ENCODE data around the gene IL18RAP.

IL18RAP gene

GRCh38 chr2:102410952-102411351 is 12.0 kb upstream of the IL18RAP start:
- Histone ChIP-seq H3K9me3 (ENCODE audit: control insufficient read depth, insufficient read depth, low read length) (peaks cover 6% of the 10 kb centered on the region; the same call in 1 of the 2 replicates), H3F3A (ENCODE audit: control insufficient read depth, insufficient read depth) (no peaks in the 10 kb centered on the region), H3K27ac (ENCODE audit: low read depth, low read length) (no peak overlapping the region), H3K36me3 (ENCODE audit: control insufficient read depth, low read length) (no peaks in the 10 kb centered on the region), H3K27me3 (ENCODE audit: control insufficient read depth, low read length) (no peaks in the 10 kb centered on the region), H3K4me1 (ENCODE audit: control insufficient read depth, low read length) (no peaks in the 10 kb centered on the region), H3K9me2 (replicated peaks; ENCODE audit: control insufficient read depth, low read length) (no peaks in the 10 kb centered on the region), H3K4me2 (ENCODE audit: low read length) (no peak overlapping the region), H3K79me2 (ENCODE audit: control insufficient read depth, low read length) (no peaks in the 10 kb centered on the region), H4K20me1 (ENCODE audit: control insufficient read depth, insufficient read depth, low read depth, low read length) (no peaks in the 10 kb centered on the region), H3K4me3 (ENCODE audit: low read length) (no peak overlapping the region)
- TF ChIP-seq CTCF (IDR thresholded peaks at IDR 0.05; ENCODE audit: low read depth, low read length, poor library complexity, severe bottlenecking) (no peak), EZH2phosphoT487 (IDR thresholded peaks at IDR 0.05; ENCODE audit: borderline replicate concordance, low read length) (no peak)

- no peaks in the 10 kb centered on the region for H4K20me1 ChIP-seq (ENCODE audit: control insufficient read depth, insufficient read depth, low read depth, low read length)
- H3F3A ChIP-seq (ENCODE audit: control insufficient read depth, insufficient read depth), result no peaks in the 10 kb centered on the region
- no peaks in the 10 kb centered on the region for H3K27me3 ChIP-seq (ENCODE audit: control insufficient read depth, low read length)
- no peaks in the 10 kb centered on the region for H3K4me1 ChIP-seq (ENCODE audit: control insufficient read depth, low read length)
- H3K27ac ChIP-seq (ENCODE audit: low read depth, low read length), result no peak overlapping the region
- no peaks in the 10 kb centered on the region for H3K36me3 ChIP-seq (ENCODE audit: control insufficient read depth, low read length)
- H3K4me3 ChIP-seq (ENCODE audit: low read length), result no peak overlapping the region
- H3K4me2 ChIP-seq (ENCODE audit: low read length), result no peak overlapping the region
- no peaks in the 10 kb centered on the region for H3K79me2 ChIP-seq (ENCODE audit: control insufficient read depth, low read length)
- H3K9me3 ChIP-seq (ENCODE audit: control insufficient read depth, insufficient read depth, low read length), result peaks cover 6% of the 10 kb centered on the region; the same call in 1 of the 2 replicates
- no peaks in the 10 kb centered on the region for H3K9me2 ChIP-seq (replicated peaks; ENCODE audit: control insufficient read depth, low read length)
- TF ChIP-seq CTCF (IDR thresholded peaks at IDR 0.05; ENCODE audit: low read depth, low read length, poor library complexity, severe bottlenecking) (no peak), EZH2phosphoT487 (IDR thresholded peaks at IDR 0.05; ENCODE audit: borderline replicate concordance, low read length) (no peak)
These were observed 10.8 kb upstream of the IL18RAP start for GRCh38 chr2:102412199-102412598.

- Histone ChIP-seq H3K4me1 (ENCODE audit: control insufficient read depth, low read length) (peaks cover 4% of the 10 kb centered on the region; the same call in 1 of the 2 replicates), H3F3A (ENCODE audit: control insufficient read depth, insufficient read depth) (no peaks in the 10 kb centered on the region), H3K79me2 (ENCODE audit: control insufficient read depth, low read length) (no peaks in the 10 kb centered on the region), H3K4me2 (ENCODE audit: low read length) (no peak overlapping the region), H4K20me1 (ENCODE audit: control insufficient read depth, insufficient read depth, low read depth, low read length) (no peaks in the 10 kb centered on the region), H3K9me2 (replicated peaks; ENCODE audit: control insufficient read depth, low read length) (no peaks in the 10 kb centered on the region), H3K36me3 (ENCODE audit: control insufficient read depth, low read length) (no peaks in the 10 kb centered on the region), H3K27me3 (ENCODE audit: control insufficient read depth, low read length) (no peaks in the 10 kb centered on the region), H3K4me3 (ENCODE audit: low read length) (no peak overlapping the region), H3K9me3 (ENCODE audit: control insufficient read depth, insufficient read depth, low read length) (no peaks in the 10 kb centered on the region), H3K27ac (ENCODE audit: low read depth, low read length) (no peak overlapping the region)
- TF ChIP-seq EZH2phosphoT487 (IDR thresholded peaks at IDR 0.05; ENCODE audit: borderline replicate concordance, low read length) (no peak), CTCF (IDR thresholded peaks at IDR 0.05; ENCODE audit: low read depth, low read length, poor library complexity, severe bottlenecking) (no peak)
These were observed 5.0 kb upstream of the IL18RAP start for GRCh38 chr2:102417946-102418345.
